HCT116 (cell line): ENCODE measurements around the gene KCND1.

ENCODE experiments used
- CTCF ChIP-seq, 3 experiments: fragments of 200-600 bp in 1 of 3; sonication (generic) in 1 of 3; IDR thresholded peaks in 2 of 3; conservative IDR thresholded peaks in 1 of 3; 2 replicates each; pipeline ENCODE4 v1.5.1; 2012 to 2017; ENCODE audit warnings: low read depth in 2 of 3, low read length in 2 of 3, antibody characterized with exemption in 1 of 3, borderline replicate concordance in 1 of 3, control low read depth in 1 of 3, mild to moderate bottlenecking in 1 of 3, mixed read lengths in 1 of 3, mixed run types in 1 of 3, moderate library complexity in 1 of 3; ENCODE audit not compliant: insufficient read depth in 1 of 3
- EGR1 ChIP-seq: IDR thresholded peaks from 2 replicates; pipeline ENCODE4 v1.6.1; 2012; ENCODE audit warnings: low read depth
- ELF1 ChIP-seq: IDR thresholded peaks from 2 replicates; pipeline ENCODE4 v1.6.1; 2012; ENCODE audit warnings: low read depth, borderline replicate concordance
- EZH2 ChIP-seq: fragments of 200-600 bp; sonication (generic); IDR thresholded peaks from 2 replicates; pipeline ENCODE4 v1.6.1; 2017; ENCODE audit warnings: antibody characterized with exemption, mixed run types
- POLR2A ChIP-seq: IDR thresholded peaks from 2 replicates; pipeline ENCODE4 v1.7.0; 2011; ENCODE audit warnings: borderline replicate concordance; ENCODE audit not compliant: insufficient read depth, insufficient read length; ENCODE audit errors: extremely low read depth
- POLR2AphosphoS5 ChIP-seq: IDR thresholded peaks from 2 replicates; pipeline ENCODE4 v1.6.1; 2011; ENCODE audit warnings: mild to moderate bottlenecking, low read depth, low read length, moderate library complexity
- SRF ChIP-seq: IDR thresholded peaks from 2 replicates; pipeline ENCODE4 v1.6.1; 2012; ENCODE audit warnings: low read depth
- TCF7L2 ChIP-seq: IDR thresholded peaks from 2 replicates; pipeline ENCODE4 v1.7.0; 2011; ENCODE audit warnings: borderline replicate concordance, inconsistent platforms; ENCODE audit not compliant: insufficient read depth, insufficient read length; ENCODE audit errors: extremely low read depth
- ZNF274 ChIP-seq: fragments of 200-500 bp; sonication (Bioruptor generic); IDR thresholded peaks from 2 replicates; pipeline ENCODE4 v1.6.1; 2014; ENCODE audit warnings: mild to moderate bottlenecking, low read depth, low read length, inconsistent platforms
- TF ChIP-seq, protein P1 (sequence below): IDR thresholded peaks from 2 replicates; pipeline ENCODE4 v1.6.1; 2012; ENCODE audit warnings: low read depth
- TF ChIP-seq, protein P2 (sequence below): IDR thresholded peaks from 2 replicates; pipeline ENCODE4 v1.6.1; 2012

GRCh38 chrX:48974574-48974973 is 2.9 kb upstream of the KCND1 start:
- TF ChIP-seq, protein P1, sequence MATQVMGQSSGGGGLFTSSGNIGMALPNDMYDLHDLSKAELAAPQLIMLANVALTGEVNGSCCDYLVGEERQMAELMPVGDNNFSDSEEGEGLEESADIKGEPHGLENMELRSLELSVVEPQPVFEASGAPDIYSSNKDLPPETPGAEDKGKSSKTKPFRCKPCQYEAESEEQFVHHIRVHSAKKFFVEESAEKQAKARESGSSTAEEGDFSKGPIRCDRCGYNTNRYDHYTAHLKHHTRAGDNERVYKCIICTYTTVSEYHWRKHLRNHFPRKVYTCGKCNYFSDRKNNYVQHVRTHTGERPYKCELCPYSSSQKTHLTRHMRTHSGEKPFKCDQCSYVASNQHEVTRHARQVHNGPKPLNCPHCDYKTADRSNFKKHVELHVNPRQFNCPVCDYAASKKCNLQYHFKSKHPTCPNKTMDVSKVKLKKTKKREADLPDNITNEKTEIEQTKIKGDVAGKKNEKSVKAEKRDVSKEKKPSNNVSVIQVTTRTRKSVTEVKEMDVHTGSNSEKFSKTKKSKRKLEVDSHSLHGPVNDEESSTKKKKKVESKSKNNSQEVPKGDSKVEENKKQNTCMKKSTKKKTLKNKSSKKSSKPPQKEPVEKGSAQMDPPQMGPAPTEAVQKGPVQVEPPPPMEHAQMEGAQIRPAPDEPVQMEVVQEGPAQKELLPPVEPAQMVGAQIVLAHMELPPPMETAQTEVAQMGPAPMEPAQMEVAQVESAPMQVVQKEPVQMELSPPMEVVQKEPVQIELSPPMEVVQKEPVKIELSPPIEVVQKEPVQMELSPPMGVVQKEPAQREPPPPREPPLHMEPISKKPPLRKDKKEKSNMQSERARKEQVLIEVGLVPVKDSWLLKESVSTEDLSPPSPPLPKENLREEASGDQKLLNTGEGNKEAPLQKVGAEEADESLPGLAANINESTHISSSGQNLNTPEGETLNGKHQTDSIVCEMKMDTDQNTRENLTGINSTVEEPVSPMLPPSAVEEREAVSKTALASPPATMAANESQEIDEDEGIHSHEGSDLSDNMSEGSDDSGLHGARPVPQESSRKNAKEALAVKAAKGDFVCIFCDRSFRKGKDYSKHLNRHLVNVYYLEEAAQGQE, result no peak
- TF ChIP-seq EZH2, result no peak
- no peak for TF ChIP-seq ELF1
- no peak for TF ChIP-seq CTCF (IDR thresholded peaks at IDR 0.05 in 2 of 3, conservative IDR thresholded peaks at IDR 0.05 in 1 of 3; ENCODE audit: borderline replicate concordance in 1 of 3, insufficient read depth in 1 of 3, low read depth in 2 of 3, low read length in 2 of 3)
- TF ChIP-seq SRF, result no peak
- no peak for TF ChIP-seq TCF7L2
- no peak for TF ChIP-seq POLR2A
- TF ChIP-seq ZNF274, result no peak
- no peak for TF ChIP-seq POLR2AphosphoS5
- TF ChIP-seq EGR1, result no peak
- TF ChIP-seq, protein P2, sequence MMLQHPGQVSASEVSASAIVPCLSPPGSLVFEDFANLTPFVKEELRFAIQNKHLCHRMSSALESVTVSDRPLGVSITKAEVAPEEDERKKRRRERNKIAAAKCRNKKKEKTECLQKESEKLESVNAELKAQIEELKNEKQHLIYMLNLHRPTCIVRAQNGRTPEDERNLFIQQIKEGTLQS, result no peak
